ENCODE results near the gene UMOD.

DNA sequence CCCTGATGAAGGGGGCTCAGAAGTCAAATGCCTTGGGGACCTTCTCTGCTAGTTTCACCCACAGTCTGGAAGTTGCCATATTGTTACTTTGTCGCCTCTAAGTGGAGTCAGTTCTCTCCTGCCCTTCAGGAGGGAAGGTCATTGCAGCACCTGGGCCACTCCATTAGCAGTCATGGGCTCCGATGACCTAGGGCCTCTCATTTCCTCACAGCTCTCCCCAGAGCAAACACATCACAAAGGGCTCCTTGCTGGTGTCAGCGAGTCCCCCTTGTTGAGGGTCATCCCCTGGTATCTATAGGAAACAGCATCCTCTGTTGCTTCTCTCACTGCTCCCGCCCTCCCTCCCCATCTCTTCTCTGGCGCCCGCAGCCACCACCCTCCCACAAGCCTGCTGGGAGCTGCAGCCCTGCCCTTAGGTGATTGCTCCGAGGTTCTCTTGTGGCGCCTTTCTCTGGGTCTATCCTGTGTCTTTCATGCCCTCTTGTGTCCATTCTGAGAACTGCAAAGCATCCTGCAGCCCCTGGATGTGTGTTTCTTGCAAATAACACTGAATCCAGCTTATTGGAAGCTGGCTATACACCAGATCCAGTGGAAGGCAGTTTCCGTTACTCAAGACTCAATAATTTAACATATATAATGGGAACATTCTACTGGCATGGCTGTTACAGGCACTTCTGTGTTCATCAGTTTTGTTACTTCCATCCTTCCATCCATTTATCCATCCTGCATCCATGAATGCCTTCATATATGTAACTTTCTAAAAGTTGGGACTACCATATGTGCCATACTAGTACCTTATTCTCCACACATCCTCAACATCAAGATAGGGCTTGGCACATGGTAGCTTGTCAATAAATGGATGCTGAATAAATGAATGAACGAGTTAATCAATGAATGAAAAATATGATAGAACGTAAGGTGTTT, 30.9 kb upstream of the UMOD start:
- TF ChIP-seq, protein P1, sequence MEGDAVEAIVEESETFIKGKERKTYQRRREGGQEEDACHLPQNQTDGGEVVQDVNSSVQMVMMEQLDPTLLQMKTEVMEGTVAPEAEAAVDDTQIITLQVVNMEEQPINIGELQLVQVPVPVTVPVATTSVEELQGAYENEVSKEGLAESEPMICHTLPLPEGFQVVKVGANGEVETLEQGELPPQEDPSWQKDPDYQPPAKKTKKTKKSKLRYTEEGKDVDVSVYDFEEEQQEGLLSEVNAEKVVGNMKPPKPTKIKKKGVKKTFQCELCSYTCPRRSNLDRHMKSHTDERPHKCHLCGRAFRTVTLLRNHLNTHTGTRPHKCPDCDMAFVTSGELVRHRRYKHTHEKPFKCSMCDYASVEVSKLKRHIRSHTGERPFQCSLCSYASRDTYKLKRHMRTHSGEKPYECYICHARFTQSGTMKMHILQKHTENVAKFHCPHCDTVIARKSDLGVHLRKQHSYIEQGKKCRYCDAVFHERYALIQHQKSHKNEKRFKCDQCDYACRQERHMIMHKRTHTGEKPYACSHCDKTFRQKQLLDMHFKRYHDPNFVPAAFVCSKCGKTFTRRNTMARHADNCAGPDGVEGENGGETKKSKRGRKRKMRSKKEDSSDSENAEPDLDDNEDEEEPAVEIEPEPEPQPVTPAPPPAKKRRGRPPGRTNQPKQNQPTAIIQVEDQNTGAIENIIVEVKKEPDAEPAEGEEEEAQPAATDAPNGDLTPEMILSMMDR (conservative IDR thresholded peaks at IDR 0.05) = peak; percentile 83
- TF ChIP-seq EZH2 (IDR thresholded peaks at IDR 0.05; ENCODE audit: low read depth) = no peak
